RWPE2 (cell line): Measurements from ENCODE around the gene RNASE11.
"Not testable (repeated sequence)": the region's sequence is repeated elsewhere in the genome, so short reads cannot be mapped to it uniquely, and the experiment has no call there.

Experiments used
- ATAC-seq: fragments of 200-7000 bp; cut with Tn5 transposase; 3 replicates; pipeline ENCODE4 v1.9.1; 2021; ENCODE audit warnings: low read depth
- DNase-seq: peaks from one replicate; pipeline ENCODE4 v3.0.0-alpha.2; 2020; ENCODE audit warnings: low spot score
- H3K27ac ChIP-seq: fragments of 450-650 bp; 2 replicates; pipeline ENCODE4 v1.5.1; 2017; ENCODE audit warnings: mild to moderate bottlenecking; ENCODE audit not compliant: poor library complexity, severe bottlenecking
- H3K27me3 ChIP-seq: fragments of 250-450 bp; sonication (Bioruptor Pico); 2 replicates; pipeline ENCODE4 v1.5.1; 2021; ENCODE audit warnings: mild to moderate bottlenecking, moderate library complexity; ENCODE audit not compliant: insufficient read depth, poor library complexity, severe bottlenecking
- H3K36me3 ChIP-seq: fragments of 250-450 bp; sonication (Bioruptor Pico); 2 replicates; pipeline ENCODE4 v1.5.1; 2020; ENCODE audit warnings: low read depth, mild to moderate bottlenecking, moderate library complexity
- H3K4me1 ChIP-seq: fragments of 250-450 bp; sonication (Bioruptor Pico); 2 replicates; pipeline ENCODE4 v1.5.1; 2021; ENCODE audit warnings: mild to moderate bottlenecking, moderate library complexity; ENCODE audit not compliant: insufficient read depth, poor library complexity, severe bottlenecking
- H3K4me3 ChIP-seq: fragments of 250-450 bp; sonication (Bioruptor Pico); 2 replicates; pipeline ENCODE4 v1.5.1; 2021; ENCODE audit warnings: mild to moderate bottlenecking, moderate library complexity; ENCODE audit not compliant: severe bottlenecking
- H3K9me3 ChIP-seq: fragments of 250-450 bp; sonication (Bioruptor Pico); 2 replicates; pipeline ENCODE4 v1.5.1; 2021; ENCODE audit warnings: mild to moderate bottlenecking, moderate library complexity; ENCODE audit not compliant: severe bottlenecking
- TF ChIP-seq, protein P1 (sequence below): fragments of 450-650 bp; IDR thresholded peaks from one replicate; pipeline ENCODE4 v1.5.1; 2017; ENCODE audit warnings: mild to moderate bottlenecking, moderate library complexity; ENCODE audit not compliant: poor library complexity, severe bottlenecking

RNASE11 gene

DNA sequence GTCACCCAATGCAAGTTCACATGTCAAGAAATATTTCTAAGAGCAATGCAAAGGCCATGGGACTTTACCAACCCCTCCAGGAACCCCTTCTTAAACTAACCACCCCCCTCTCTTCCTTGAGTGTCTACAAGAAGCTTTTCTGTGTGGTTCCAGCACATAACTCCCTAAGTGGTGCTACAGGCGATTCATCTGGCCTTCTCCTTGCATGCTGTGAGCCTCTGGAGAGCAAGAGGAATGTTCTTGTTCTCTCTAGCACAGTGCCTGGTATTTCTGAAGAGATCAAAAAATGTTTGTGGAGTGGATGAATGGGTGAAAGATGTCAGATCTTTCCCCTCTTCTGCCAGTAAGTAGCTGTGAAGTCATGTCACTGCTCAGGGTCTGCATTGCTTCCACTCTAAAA lies 9.3 kb upstream of the RNASE11 start:
- H3K4me1 ChIP-seq: no peaks in the 10 kb centered on the region
- DNase-seq (no peak), ATAC-seq (no peak)
- no peaks in the 10 kb centered on the region for H3K36me3 ChIP-seq
- no peaks in the 10 kb centered on the region for H3K9me3 ChIP-seq
- TF ChIP-seq, protein P1, sequence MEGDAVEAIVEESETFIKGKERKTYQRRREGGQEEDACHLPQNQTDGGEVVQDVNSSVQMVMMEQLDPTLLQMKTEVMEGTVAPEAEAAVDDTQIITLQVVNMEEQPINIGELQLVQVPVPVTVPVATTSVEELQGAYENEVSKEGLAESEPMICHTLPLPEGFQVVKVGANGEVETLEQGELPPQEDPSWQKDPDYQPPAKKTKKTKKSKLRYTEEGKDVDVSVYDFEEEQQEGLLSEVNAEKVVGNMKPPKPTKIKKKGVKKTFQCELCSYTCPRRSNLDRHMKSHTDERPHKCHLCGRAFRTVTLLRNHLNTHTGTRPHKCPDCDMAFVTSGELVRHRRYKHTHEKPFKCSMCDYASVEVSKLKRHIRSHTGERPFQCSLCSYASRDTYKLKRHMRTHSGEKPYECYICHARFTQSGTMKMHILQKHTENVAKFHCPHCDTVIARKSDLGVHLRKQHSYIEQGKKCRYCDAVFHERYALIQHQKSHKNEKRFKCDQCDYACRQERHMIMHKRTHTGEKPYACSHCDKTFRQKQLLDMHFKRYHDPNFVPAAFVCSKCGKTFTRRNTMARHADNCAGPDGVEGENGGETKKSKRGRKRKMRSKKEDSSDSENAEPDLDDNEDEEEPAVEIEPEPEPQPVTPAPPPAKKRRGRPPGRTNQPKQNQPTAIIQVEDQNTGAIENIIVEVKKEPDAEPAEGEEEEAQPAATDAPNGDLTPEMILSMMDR: no peak
- H3K27ac ChIP-seq: no peak overlapping the region
- no peaks in the 10 kb centered on the region for H3K27me3 ChIP-seq
- no peak overlapping the region for H3K4me3 ChIP-seq

DNA sequence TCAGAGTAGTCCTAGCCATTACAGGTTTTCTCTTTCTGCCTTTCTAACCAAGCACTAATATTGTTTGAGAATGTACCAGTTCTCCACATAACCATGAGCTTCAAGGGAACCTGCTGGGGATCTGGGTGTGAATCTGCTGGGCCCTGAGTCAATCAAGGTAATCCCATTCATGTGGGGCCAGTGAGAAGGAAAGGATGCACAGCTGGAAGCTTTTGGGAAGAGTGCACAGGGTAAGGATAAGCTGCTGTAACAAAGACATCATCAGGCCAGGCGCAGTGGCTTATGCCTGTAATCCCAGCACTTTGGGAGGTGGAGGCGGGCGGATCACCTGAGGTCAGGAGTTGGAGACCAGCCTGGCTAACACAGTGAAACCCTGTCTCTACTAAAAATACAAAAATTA lies 7.9 kb upstream of the RNASE11 start:
- H3K27me3 ChIP-seq, H3K9me3 ChIP-seq, H3K4me1 ChIP-seq, H3K4me3 ChIP-seq, ATAC-seq, H3K36me3 ChIP-seq, H3K27ac ChIP-seq, DNase-seq: not testable (repeated sequence)

- Histone ChIP-seq H3K27me3 (no peaks in the 10 kb centered on the region), H3K36me3 (no peaks in the 10 kb centered on the region), H3K27ac (no peak overlapping the region), H3K9me3 (no peaks in the 10 kb centered on the region), H3K4me1 (no peaks in the 10 kb centered on the region), H3K4me3 (no peak overlapping the region)
- no peak for DNase-seq
- TF ChIP-seq, protein P1: no peak
- ATAC-seq: no peak
Observed at GRCh38 chr14:20592574-20592973, 4.8 kb upstream of the RNASE11 start.

GRCh38 chr14:20591235-20591634 lies 3.4 kb upstream of the RNASE11 start, which contains the start of gene RNASE12:
Gene RNASE12 (minus strand): TSS chr14:20591376. CDS start chr14:20590723, 653 bp downstream.
- H3K36me3 ChIP-seq: no peaks in the 10 kb centered on the region
- no peak for ATAC-seq
- H3K9me3 ChIP-seq: no peaks in the 10 kb centered on the region
- H3K4me3 ChIP-seq: no peak within 1 kb of the TSS
- H3K27ac ChIP-seq: no peak within 1 kb of the TSS
- no peaks in the 10 kb centered on the region for H3K4me1 ChIP-seq
- no peak for DNase-seq
- TF ChIP-seq, protein P1: no peak
- H3K27me3 ChIP-seq: peaks cover 5% of the 10 kb centered on the region

GRCh38 chr14:20583908-20584307 lies 3.9 kb downstream of the RNASE11 start:
- H3K36me3 ChIP-seq: no peaks in the 10 kb centered on the region
- no peak overlapping the region for H3K27ac ChIP-seq
- peaks cover 10% of the 10 kb centered on the region for H3K27me3 ChIP-seq
- no peaks in the 10 kb centered on the region for H3K4me1 ChIP-seq
- ATAC-seq: no peak
- TF ChIP-seq, protein P1: no peak
- no peak for DNase-seq
- no peak overlapping the region for H3K4me3 ChIP-seq
- H3K9me3 ChIP-seq: no peaks in the 10 kb centered on the region
